Activated naive CD4-positive, alpha-beta T cell treated with anti-CD3 and anti-CD28 coated beads, Interleukin-2, amount 50 U/mL, for 16 hours (primary cell): ENCODE results near the gene KCNMA1.
"Not testable (repeated sequence)": the region's sequence is repeated elsewhere in the genome, so short reads cannot be mapped to it uniquely, and the experiment has no call there.

Source experiments
- DNase-seq: peaks from one replicate; pipeline ENCODE4 v3.0.0-alpha.2; 2020

Gene KCNMA1

DNA sequence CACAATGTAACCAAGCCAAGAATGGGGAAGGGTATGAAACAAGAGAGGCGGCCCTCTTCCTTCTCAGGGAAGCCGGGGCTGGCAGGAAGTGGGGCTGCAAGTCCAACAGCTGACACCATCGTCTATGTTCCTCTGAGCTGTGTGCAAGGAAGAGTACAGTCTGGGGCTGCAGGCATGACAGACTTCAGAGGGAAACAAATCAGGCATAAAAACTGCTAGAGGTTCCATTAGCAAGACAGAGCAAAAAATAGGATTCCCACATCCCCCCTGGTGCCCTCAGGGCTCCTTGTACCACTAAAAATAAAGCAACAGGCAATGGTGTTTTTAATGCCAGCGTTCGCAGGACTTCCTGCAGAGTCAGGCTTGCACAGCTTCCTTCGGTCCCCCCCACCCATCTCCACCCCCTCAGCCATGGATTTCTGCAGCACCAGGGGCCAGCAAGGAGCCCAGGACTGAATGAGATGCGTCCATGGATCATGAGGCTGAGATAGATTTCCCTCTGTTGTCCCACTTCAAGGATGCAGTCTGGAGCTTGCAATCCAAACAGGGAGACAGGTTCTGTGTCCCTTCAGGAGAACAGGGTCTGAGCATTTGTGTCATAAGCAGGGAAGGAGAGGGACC lies 34.6 kb downstream of the KCNMA1 start:
- no peak for DNase-seq

DNA sequence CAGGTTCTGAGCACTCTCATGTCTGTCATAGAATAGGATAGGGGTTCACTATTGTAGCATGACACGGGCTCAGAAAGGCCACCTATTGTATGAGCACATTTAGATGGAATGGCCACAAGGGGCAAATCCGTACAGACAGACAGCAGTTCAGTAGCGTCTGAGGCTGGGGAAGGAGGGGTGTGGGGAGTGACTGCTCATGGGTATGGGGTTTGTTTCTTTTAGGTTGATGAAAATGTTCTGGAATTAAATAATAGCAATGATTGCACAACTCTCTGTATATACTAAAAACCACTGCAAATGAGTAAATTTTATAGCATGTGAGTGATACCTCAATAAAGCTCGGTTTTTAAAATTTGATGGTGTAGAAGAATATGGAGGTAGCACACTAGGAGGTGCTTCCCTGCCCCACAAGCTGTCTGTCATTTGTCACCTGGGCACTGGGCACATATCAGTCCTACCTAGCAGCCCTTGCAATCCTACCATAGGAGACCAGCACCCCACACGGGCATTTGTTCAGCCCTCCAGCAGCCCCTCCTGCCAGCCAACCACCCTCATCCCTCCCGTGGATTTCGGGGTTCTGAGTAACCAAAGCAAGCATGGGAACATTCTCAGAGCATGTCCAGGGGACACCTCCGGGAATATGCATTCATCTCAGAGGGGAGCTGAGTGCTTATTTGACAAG lies 35.2 kb downstream of the KCNMA1 start:
- no peak for DNase-seq

GRCh38 chr10:77601488-77601887 lies 36.1 kb downstream of the KCNMA1 start:
- no peak for DNase-seq

GRCh38 chr10:77600640-77601039 lies 37.0 kb downstream of the KCNMA1 start:
- DNase-seq: no peak

GRCh38 chr10:77599651-77600050 lies 38.0 kb downstream of the KCNMA1 start:
- no peak for DNase-seq

GRCh38 chr10:77598606-77599005 lies 39.0 kb downstream of the KCNMA1 start:
- no peak for DNase-seq

DNA sequence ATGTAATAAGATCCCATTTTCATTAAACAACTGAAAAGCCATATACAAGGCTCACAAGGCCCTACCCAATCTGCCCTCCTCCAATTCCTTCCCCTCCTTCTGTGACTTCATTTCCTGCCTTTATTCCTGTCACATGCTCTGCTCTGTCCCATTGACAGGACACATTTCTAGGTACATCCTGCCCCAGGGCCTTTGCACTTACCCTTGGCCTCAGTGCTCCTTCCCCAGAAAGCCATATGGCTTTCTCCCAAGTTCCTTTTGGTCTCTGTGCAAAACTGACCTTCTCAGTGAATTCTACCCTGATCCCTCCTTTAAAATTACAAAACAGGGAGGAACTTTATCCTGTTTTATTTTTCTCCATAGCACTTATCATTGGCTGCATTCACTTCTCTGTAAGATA lies 40.0 kb downstream of the KCNMA1 start:
- DNase-seq: no peak

GRCh38 chr10:77594471-77594783 lies 43.2 kb downstream of the KCNMA1 start:
- DNase-seq: no peak

- no peak for DNase-seq
These were observed 43.7 kb downstream of the KCNMA1 start for GRCh38 chr10:77593771-77594470.

- DNase-seq: no peak
These were observed 44.5 kb downstream of the KCNMA1 start for GRCh38 chr10:77592946-77593636.

DNA sequence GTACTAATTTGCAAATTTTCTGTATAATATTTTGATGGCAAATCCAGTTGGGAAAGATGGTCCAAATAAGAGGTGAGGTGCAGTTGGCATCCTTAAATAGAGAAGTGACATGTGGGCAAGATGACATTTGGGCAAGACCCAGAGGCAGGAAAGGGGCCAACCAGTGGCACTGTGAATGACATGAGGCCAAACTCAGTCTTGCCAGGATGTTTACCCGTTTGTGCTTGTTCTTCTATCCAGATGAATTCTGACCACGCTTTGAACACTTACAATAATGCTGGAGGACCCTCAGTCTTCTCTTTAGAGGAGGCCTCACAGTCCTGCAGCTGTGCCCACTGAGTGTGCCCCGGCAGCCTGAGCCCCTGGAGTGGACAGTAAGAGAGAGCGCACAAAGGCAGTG lies 45.1 kb downstream of the KCNMA1 start:
- DNase-seq: no peak

- no peak for DNase-seq
These were observed 46.2 kb downstream of the KCNMA1 start for GRCh38 chr10:77591238-77591880.

DNA sequence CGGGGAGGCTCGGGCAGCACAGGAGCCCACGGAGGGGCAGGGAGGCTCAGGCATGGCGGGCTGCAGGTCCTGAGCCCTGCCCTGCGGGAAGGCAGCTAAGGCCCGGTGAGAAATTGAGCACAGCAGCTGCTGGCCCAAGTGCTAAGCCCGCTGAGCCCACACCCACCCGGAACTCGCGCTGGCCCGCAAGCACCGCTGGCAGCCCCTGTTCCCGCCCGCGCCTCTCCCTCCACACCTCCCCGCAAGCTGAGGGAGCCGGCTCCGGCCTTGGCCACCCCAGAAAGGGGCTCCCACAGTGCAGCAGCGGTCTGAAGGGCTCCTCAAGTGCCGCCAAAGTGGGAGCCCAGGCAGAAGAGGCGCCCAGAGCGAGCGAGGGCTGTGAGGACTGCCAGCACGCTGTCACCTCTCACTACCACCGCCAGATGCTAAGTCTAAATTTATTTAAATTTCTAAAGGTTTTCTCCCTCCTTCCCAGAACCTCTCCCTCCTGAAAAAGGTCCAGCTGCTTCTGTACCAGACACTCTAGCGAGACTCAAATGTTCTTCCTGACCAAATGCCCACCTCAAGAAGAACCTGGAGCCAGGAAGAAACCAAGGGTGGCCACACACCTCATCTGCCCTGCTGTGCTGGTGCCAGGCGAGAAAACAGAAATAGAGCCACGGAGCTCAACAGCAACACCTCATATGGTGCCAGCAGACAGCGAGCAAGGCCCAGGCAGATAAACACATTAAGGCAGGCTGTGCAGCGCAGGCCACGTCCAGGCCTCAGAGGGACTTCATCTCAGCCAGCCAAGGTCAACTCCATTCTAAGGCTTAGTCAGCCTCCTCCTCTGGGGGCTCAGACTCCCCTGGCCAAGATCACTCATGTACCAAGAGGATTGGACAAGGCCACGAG lies 47.0 kb downstream of the KCNMA1 start:
- DNase-seq: no peak

DNA sequence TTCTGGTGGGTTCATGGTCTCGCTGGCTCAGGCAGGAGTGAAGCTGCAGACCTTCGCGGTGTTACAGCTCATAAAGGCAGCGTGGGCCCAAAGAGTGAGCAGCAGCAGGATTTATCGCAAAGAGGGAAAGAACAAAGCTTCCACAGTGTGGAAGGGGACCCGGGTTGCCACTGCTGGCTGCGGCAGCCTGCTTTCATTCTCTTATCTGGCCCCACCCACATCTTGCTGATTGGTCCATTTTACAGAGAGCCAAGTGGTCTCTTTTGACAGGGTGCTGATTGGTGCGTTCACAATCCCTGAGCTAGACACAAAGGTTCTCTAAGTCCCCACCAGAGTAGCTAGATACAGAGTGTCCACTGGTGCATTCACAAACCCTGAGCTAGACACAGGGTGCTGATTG lies 47.9 kb downstream of the KCNMA1 start:
- DNase-seq: not testable (repeated sequence)

GRCh38 chr10:77588886-77589285 lies 48.7 kb downstream of the KCNMA1 start:
- DNase-seq: no peak

GRCh38 chr10:77587416-77587790 lies 50.2 kb downstream of the KCNMA1 start:
- DNase-seq: no peak

- DNase-seq: no peak
These were observed 50.7 kb downstream of the KCNMA1 start for GRCh38 chr10:77586719-77587415.

DNA sequence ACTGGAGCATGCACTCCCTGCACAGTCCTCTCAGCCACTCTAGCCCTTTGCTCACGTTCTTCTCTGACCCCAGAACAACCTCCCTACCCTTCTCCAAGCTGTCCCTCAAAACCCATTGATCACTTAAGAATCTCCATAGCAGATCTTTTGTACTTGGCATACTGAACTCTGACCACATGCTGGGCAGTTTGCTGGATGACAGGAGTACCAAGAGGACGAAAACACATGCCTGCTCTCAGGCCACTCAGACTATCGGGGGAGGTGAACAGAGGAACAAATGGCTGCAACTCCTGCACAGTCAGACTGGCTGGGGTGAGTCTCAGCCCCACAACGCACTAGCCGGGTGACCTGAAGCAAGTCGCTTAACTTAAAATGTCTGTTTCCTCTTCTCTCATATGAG lies 52.7 kb downstream of the KCNMA1 start:
- DNase-seq: no peak

GRCh38 chr10:77583527-77583926 lies 54.1 kb downstream of the KCNMA1 start:
- no peak for DNase-seq

GRCh38 chr10:77582710-77583115 lies 54.9 kb downstream of the KCNMA1 start:
- DNase-seq: no peak

DNA sequence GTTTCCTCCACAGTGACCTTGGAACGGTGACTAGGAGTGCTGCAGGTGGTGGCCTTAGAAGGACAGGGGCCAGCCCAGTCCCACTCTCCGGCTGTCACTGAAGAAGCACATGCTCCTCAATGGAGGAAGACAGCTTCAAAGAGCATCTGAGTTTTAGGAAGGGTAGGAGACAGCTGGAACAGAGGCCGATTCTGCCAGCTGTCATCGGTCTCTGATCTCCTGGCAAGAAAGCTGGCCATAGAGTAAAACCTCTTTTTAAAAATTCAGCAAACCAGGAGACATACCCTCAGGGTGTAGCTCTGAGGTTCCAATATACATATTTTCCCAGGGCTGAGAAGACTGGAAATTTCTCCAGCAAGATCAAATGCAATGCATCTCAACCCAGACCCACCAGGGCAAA lies 55.9 kb downstream of the KCNMA1 start:
- no peak for DNase-seq

GRCh38 chr10:77580482-77580881 lies 57.1 kb downstream of the KCNMA1 start:
- DNase-seq: no peak
